ENCODE data around the gene GIMAP4. TPM values are rescaled to one million over a fixed set of nuclear protein-coding genes. Genes with fewer than 3 reads are reported as not detected.

Gene GIMAP4
- total RNA-seq, 1 donor = not detected

GRCh38 chr7:150620617-150621371 lies 53.6 kb downstream of the GIMAP4 start:
- no peaks in the 10 kb centered on the region for H3K4me1 ChIP-seq (ENCODE audit: insufficient read depth, low read length)
- no peak overlapping the region for H3K4me2 ChIP-seq (ENCODE audit: insufficient read depth, low read length)
- H4K20me1 ChIP-seq (ENCODE audit: insufficient read depth, low read length) = no peaks in the 10 kb centered on the region
- no peak overlapping the region for H3K27ac ChIP-seq (ENCODE audit: low read depth, low read length)
- H3K9me3 ChIP-seq (ENCODE audit: low read depth, low read length) = peaks cover 3% of the 10 kb centered on the region
- H3K27me3 ChIP-seq (ENCODE audit: insufficient read depth, low read length) = no peaks in the 10 kb centered on the region
- no peaks in the 10 kb centered on the region for H3K79me2 ChIP-seq (ENCODE audit: insufficient read depth, low read length)
- DNase-seq (ENCODE audit: insufficient read length, low spot score, missing footprints) = no peak
- H3K4me3 ChIP-seq (ENCODE audit: insufficient read depth, low read length) = no peak overlapping the region
- H2AFZ ChIP-seq (ENCODE audit: low read length) = no peak overlapping the region
- TF ChIP-seq, protein P1, sequence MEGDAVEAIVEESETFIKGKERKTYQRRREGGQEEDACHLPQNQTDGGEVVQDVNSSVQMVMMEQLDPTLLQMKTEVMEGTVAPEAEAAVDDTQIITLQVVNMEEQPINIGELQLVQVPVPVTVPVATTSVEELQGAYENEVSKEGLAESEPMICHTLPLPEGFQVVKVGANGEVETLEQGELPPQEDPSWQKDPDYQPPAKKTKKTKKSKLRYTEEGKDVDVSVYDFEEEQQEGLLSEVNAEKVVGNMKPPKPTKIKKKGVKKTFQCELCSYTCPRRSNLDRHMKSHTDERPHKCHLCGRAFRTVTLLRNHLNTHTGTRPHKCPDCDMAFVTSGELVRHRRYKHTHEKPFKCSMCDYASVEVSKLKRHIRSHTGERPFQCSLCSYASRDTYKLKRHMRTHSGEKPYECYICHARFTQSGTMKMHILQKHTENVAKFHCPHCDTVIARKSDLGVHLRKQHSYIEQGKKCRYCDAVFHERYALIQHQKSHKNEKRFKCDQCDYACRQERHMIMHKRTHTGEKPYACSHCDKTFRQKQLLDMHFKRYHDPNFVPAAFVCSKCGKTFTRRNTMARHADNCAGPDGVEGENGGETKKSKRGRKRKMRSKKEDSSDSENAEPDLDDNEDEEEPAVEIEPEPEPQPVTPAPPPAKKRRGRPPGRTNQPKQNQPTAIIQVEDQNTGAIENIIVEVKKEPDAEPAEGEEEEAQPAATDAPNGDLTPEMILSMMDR (IDR thresholded peaks at IDR 0.05; ENCODE audit: extremely low read depth, low read depth, low read length) = no peak
- no peaks in the 10 kb centered on the region for H3K36me3 ChIP-seq (ENCODE audit: insufficient read depth, low read length)

DNA sequence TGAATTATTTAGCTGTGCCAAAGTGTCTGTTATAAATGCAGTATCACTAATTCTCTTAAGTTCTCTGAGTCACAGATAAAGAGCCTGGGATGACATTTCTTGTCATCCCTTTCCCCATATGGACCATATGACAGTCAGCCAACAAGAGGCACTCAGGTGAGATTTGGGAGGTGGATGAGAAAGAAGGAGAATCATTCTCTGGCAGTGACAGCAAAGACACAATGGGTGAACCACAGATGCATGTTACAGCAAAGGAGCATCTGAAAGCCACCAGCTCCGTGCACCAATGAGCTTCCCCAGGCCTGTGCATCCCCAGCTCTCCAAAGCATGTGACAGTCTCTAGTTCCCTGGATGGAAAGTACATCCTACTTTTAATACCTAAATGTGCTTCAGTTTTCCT lies 54.2 kb downstream of the GIMAP4 start:
- no peaks in the 10 kb centered on the region for H3K4me1 ChIP-seq (ENCODE audit: insufficient read depth, low read length)
- H3K27ac ChIP-seq (ENCODE audit: low read depth, low read length) = no peak overlapping the region
- no peak overlapping the region for H3K4me2 ChIP-seq (ENCODE audit: insufficient read depth, low read length)
- H4K20me1 ChIP-seq (ENCODE audit: insufficient read depth, low read length) = no peaks in the 10 kb centered on the region
- H3K9me3 ChIP-seq (ENCODE audit: low read depth, low read length) = peaks cover 3% of the 10 kb centered on the region
- H3K27me3 ChIP-seq (ENCODE audit: insufficient read depth, low read length) = no peaks in the 10 kb centered on the region
- H3K36me3 ChIP-seq (ENCODE audit: insufficient read depth, low read length) = no peaks in the 10 kb centered on the region
- DNase-seq (ENCODE audit: insufficient read length, low spot score, missing footprints) = peak; percentile 13
- H2AFZ ChIP-seq (ENCODE audit: low read length) = no peak overlapping the region
- H3K4me3 ChIP-seq (ENCODE audit: insufficient read depth, low read length) = no peak overlapping the region
- TF ChIP-seq, protein P1 (IDR thresholded peaks at IDR 0.05; ENCODE audit: extremely low read depth, low read depth, low read length) = no peak
- H3K79me2 ChIP-seq (ENCODE audit: insufficient read depth, low read length) = no peaks in the 10 kb centered on the region

Other genes starting within 250 kb of the GIMAP4 start
- gene LRRC61, start 244.0 kb upstream of the GIMAP4 start, total RNA-seq = 1.8 and 4.0 TPM in 2 replicates
- 1.8 and 3.8 TPM in 2 replicates for gene ACTR3C, start 243.8 kb upstream of the GIMAP4 start, total RNA-seq
- 18.3 and 26.1 TPM in 2 replicates for gene RARRES2, start 225.8 kb upstream of the GIMAP4 start, total RNA-seq
- 53.6 and 57.5 TPM in 2 replicates for gene REPIN1, start 198.6 kb upstream of the GIMAP4 start, total RNA-seq
- gene ZNF775, start 188.1 kb upstream of the GIMAP4 start, total RNA-seq = 5.0 and 6.2 TPM in 2 replicates
- gene GIMAP8, start 116.8 kb upstream of the GIMAP4 start, total RNA-seq = not detected in 2 replicates
- gene GIMAP7, start 52.5 kb upstream of the GIMAP4 start, total RNA-seq = under 0.01 TPM in 1 of 2 replicates, not detected in the other
- gene GIMAP6, start 65.0 kb downstream of the GIMAP4 start, total RNA-seq = 0.36 TPM in 1 of 2 replicates, not detected in the other
- 8.8 and 9.4 TPM in 2 replicates for gene GIMAP2, start 118.3 kb downstream of the GIMAP4 start, total RNA-seq
- not detected in 2 replicates for gene GIMAP1, start 149.2 kb downstream of the GIMAP4 start, total RNA-seq
- not detected in 2 replicates for gene GIMAP5, start 170.0 kb downstream of the GIMAP4 start, total RNA-seq
- gene TMEM176B, start 233.0 kb downstream of the GIMAP4 start, total RNA-seq = 0.72 TPM in 1 of 2 replicates, not detected in the other
- not detected in 2 replicates for gene TMEM176A, start 233.4 kb downstream of the GIMAP4 start, total RNA-seq

Measured in osteoblast (primary cell).